Activated naive CD4-positive, alpha-beta T cell treated with anti-CD3 and anti-CD28 coated beads, Interleukin-2, amount 10 ng/mL, durations not matched to agents 5 hours and 36 hours (primary cell): ENCODE data around the gene ZNF267. TPM values are rescaled to one million over a fixed set of nuclear protein-coding genes. Genes with fewer than 3 reads are reported as not detected.

ENCODE experiments used
- total RNA-seq, 2 experiments: library from RNA; stranded (reverse); gene quantifications; one replicate each; pipeline ENCODE4 v1.2.3, GENCODE V29; 2021

The ZNF267 gene
- total RNA-seq: 10 to 100 TPM; 61.2 to 61.8 TPM

GRCh38 chr16:31873556-31874365 lies at the start of gene ZNF267:
ZNF267 (plus strand) TSS chr16:31873807; CDS start chr16:31873967, 160 bp downstream.

